OCI-LY7 (cell line): Measurements from ENCODE around the gene TMEM39A. TPM values are rescaled to one million over a fixed set of nuclear protein-coding genes. Genes with fewer than 3 reads are reported as not detected.

Source experiments
- BruUV-seq: library from RNA; stranded (reverse); fragments of 400-500 nt; replicated peaks from 2 replicates; lab custom pipeline; 2021; lab: Mats Ljungman, UMichigan
- CTCF ChIA-PET: fragments of 300-600 bp; sonication (Branson Sonifier 250); formaldehyde crosslinking; loops from one replicate; lab custom pipeline; 2022; ENCODE audit warnings: antibody characterized with exemption; ENCODE audit not compliant: unreplicated experiment; lab: Charles Lee
- POLR2A ChIA-PET: fragments of 300-600 bp; sonication (Branson Sonifier 250); formaldehyde crosslinking; loops from one replicate; lab custom pipeline; 2022; ENCODE audit warnings: antibody characterized with exemption; lab: Charles Lee
- DNase-seq: peaks from one replicate; pipeline ENCODE4 v3.0.0-alpha.2; 2015; ENCODE audit warnings: low spot score
- H2AFZ ChIP-seq: fragments of 200-600 bp; sonication (generic), shearing (Covaris generic); 2 replicates; pipeline ENCODE4 v1.6.1; 2014; ENCODE audit warnings: mild to moderate bottlenecking, antibody characterized with exemption, low read length, moderate library complexity
- H3K27ac ChIP-seq: fragments of 200-600 bp; sonication (generic); 2 replicates; pipeline ENCODE4 v1.5.1; 2014; ENCODE audit warnings: mixed run types, low read depth, mild to moderate bottlenecking, moderate library complexity, low read length, inconsistent platforms; ENCODE audit not compliant: poor library complexity, severe bottlenecking
- H3K36me3 ChIP-seq: fragments of 200-600 bp; sonication (generic); 2 replicates; pipeline ENCODE4 v1.6.1; 2014; ENCODE audit warnings: mild to moderate bottlenecking, antibody characterized with exemption, low read length, moderate library complexity, mixed read lengths; ENCODE audit not compliant: insufficient read depth
- H3K4me1 ChIP-seq: fragments of 200-600 bp; sonication (generic); 2 replicates; pipeline ENCODE4 v1.5.1; 2014; ENCODE audit warnings: mild to moderate bottlenecking, low read length; ENCODE audit not compliant: insufficient read depth, poor library complexity, severe bottlenecking
- H3K4me2 ChIP-seq: fragments of 200-600 bp; sonication (generic); 2 replicates; pipeline ENCODE4 v1.6.1; 2014; ENCODE audit warnings: mild to moderate bottlenecking, low read length
- H3K4me3 ChIP-seq: fragments of 200-600 bp; sonication (generic); 2 replicates; pipeline ENCODE4 v1.5.1; 2014; ENCODE audit warnings: mild to moderate bottlenecking, low read depth, low read length; ENCODE audit not compliant: poor library complexity, severe bottlenecking
- H3K79me2 ChIP-seq: fragments of 200-600 bp; sonication (generic); 2 replicates; pipeline ENCODE4 v1.6.1; 2016; ENCODE audit warnings: low read depth, mild to moderate bottlenecking, low read length, moderate library complexity, mixed read lengths; ENCODE audit not compliant: insufficient read depth
- H3K9me2 ChIP-seq: fragments of 200-600 bp; sonication (generic); 2 replicates; pipeline ENCODE4 v1.6.1; 2016; ENCODE audit warnings: mild to moderate bottlenecking, low read length, mixed read lengths; ENCODE audit not compliant: insufficient read depth
- H3K9me3 ChIP-seq: fragments of 200-600 bp; sonication (generic); 2 replicates; pipeline ENCODE4 v1.6.1; 2014; ENCODE audit warnings: mild to moderate bottlenecking, mixed run types, low read length, mixed read lengths
- H4K20me1 ChIP-seq: fragments of 200-600 bp; sonication (generic); 2 replicates; pipeline ENCODE4 v1.6.1; 2014; ENCODE audit warnings: mild to moderate bottlenecking, antibody characterized with exemption, low read length, moderate library complexity, mixed read lengths; ENCODE audit not compliant: insufficient read depth
- EZH2phosphoT487 ChIP-seq: fragments of 200-600 bp; sonication (generic); IDR thresholded peaks from 2 replicates; pipeline ENCODE4 v1.6.1; 2018; ENCODE audit warnings: low read depth, borderline replicate concordance, mild to moderate bottlenecking, mixed run types, antibody characterized with exemption, low read length, moderate library complexity, mixed read lengths
- intact Hi-C: fragments of 100-400 bp; cut with micrococcal nuclease; formaldehyde crosslinking; loops from one replicate; pipeline ENCODE4 v1.10.0; 2022; ENCODE audit not compliant: unreplicated experiment
- total RNA-seq, 2 experiments: library from RNA; depleted of rRNA in 1 of 2; stranded (reverse); fragments of >200 nt in 1 of 2; shearing (Covaris generic) in 1 of 2; gene quantifications; 2 replicates each; pipeline ENCODE4 v1.2.3, GENCODE V29; 2014 to 2022
- TF ChIP-seq, protein P1 (sequence below): fragments of 200-600 bp; sonication (generic); conservative IDR thresholded peaks from 2 replicates; pipeline ENCODE4 v1.5.1; 2014; ENCODE audit warnings: mild to moderate bottlenecking, antibody characterized with exemption, low read length, moderate library complexity, mixed read lengths

Gene TMEM39A
- total RNA-seq, 2 experiments from 2014 or later = 35.3 to 42.8 TPM

DNA sequence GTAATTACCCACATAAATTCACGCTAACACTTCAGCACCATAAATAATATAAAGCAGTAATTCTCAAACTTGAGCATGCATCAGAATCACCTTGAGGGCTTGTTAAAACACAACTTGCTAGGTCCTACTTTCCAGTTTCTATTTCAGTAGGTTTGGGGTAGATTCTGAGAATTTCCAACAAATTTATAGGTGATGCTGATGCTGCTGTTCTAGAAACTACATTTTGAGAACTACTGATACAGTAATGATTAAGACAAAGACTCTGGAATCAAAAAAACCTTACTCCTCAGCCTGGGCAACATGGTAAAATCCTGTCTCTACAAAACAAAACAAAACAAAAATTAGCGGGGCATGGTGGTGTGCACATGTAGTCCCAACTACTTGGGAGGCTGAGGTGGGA, 18.8 kb downstream of the TMEM39A start:
- CTCF ChIA-PET = no interaction called here
- intact Hi-C loops = no loop called here
- no peak overlapping the region for H3K27ac ChIP-seq
- no peaks in the 10 kb centered on the region for H3K79me2 ChIP-seq
- no peaks in the 10 kb centered on the region for H4K20me1 ChIP-seq
- H3K4me1 ChIP-seq = no peaks in the 10 kb centered on the region
- H3K9me3 ChIP-seq = 0 out of 2 replicates have a peak, but pooled peaks cover 12% of the 10 kb centered on the region
- DNase-seq = no peak
- TF ChIP-seq, protein P1, sequence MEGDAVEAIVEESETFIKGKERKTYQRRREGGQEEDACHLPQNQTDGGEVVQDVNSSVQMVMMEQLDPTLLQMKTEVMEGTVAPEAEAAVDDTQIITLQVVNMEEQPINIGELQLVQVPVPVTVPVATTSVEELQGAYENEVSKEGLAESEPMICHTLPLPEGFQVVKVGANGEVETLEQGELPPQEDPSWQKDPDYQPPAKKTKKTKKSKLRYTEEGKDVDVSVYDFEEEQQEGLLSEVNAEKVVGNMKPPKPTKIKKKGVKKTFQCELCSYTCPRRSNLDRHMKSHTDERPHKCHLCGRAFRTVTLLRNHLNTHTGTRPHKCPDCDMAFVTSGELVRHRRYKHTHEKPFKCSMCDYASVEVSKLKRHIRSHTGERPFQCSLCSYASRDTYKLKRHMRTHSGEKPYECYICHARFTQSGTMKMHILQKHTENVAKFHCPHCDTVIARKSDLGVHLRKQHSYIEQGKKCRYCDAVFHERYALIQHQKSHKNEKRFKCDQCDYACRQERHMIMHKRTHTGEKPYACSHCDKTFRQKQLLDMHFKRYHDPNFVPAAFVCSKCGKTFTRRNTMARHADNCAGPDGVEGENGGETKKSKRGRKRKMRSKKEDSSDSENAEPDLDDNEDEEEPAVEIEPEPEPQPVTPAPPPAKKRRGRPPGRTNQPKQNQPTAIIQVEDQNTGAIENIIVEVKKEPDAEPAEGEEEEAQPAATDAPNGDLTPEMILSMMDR = no peak
- no peak for TF ChIP-seq EZH2phosphoT487
- POLR2A ChIA-PET = no interaction called here
- no peak overlapping the region for H2AFZ ChIP-seq
- no peak overlapping the region for H3K4me3 ChIP-seq
- H3K4me2 ChIP-seq = no peak overlapping the region
- H3K9me2 ChIP-seq = no peaks in the 10 kb centered on the region
- peaks cover 93% of the 10 kb centered on the region for H3K36me3 ChIP-seq
- no TSS peak for BruUV-seq

DNA sequence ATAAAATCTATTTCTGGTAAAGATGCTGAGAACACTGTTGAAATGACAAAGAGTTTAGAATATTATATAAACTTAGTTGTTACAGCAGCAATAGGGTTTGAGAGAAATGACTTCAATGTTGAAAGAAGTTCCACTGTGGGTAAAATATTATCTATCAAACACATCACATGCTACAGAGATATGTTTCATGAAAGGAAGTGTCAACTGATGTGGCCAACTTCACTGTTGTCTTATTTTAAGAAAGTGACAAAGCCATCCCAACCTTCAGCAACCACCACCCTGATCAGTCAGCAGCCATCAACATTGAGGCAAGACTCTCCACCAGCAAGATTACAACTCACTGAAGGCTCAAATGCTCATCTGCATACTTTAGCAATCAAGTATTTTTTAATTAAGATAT, 20.2 kb downstream of the TMEM39A start:
- H3K79me2 ChIP-seq = no peaks in the 10 kb centered on the region
- H4K20me1 ChIP-seq = no peaks in the 10 kb centered on the region
- no peak overlapping the region for H3K27ac ChIP-seq
- no peak overlapping the region for H2AFZ ChIP-seq
- no peaks in the 10 kb centered on the region for H3K4me1 ChIP-seq
- H3K36me3 ChIP-seq = peaks cover 82% of the 10 kb centered on the region
- TF ChIP-seq EZH2phosphoT487 = no peak
- TF ChIP-seq, protein P1 = no peak
- ChIA-PET POLR2A (interaction anchor here (0.6 kb wide), 1 partner anchor 20 kb away, joined by 3 read pairs; no protein-coding TSS in a partner anchor), CTCF (no interaction called here)
- no peaks in the 10 kb centered on the region for H3K9me2 ChIP-seq
- no peak overlapping the region for H3K4me2 ChIP-seq
- intact Hi-C loops = no loop called here
- 0 out of 2 replicates have a peak, but pooled peaks cover 12% of the 10 kb centered on the region for H3K9me3 ChIP-seq
- no TSS peak for BruUV-seq
- H3K4me3 ChIP-seq = no peak overlapping the region
- no peak for DNase-seq

DNA sequence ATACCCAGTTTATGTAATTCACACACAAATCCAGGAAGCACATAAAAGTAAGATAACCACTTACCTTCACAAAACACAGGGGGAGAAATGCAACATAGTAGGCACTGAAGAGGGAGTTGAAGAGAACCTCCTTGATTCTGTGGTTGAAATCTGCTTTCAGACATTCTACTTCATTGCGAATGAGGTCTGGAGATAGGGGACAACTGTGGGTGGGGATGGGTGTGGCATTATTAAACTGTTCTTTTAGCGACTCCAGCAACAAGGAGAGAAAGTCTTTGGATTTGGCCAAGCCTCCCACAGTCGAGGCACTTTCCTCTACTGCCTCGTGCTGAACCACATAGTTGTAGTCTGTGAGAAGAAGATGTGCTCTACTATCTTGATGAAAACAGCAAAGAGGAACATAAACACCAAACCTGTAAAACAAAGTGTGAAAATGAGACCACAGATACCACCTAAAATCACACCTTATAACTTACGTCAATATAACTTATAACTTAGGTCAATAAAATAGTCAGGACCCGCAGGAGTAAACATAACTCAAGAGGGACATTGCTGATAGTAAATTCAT, 25.6 kb downstream of the TMEM39A start:
- Histone ChIP-seq H2AFZ (no peak overlapping the region), H3K4me1 (no peaks in the 10 kb centered on the region), H3K9me2 (no peaks in the 10 kb centered on the region), H3K4me2 (no peak overlapping the region), H4K20me1 (no peaks in the 10 kb centered on the region), H3K79me2 (no peaks in the 10 kb centered on the region), H3K27ac (no peak overlapping the region), H3K36me3 (peaks cover 87% of the 10 kb centered on the region), H3K4me3 (no peak overlapping the region), H3K9me3 (0 out of 2 replicates have a peak, but pooled peaks cover 12% of the 10 kb centered on the region)
- DNase-seq = no peak
- intact Hi-C loops = no loop called here
- no peak for TF ChIP-seq EZH2phosphoT487
- TF ChIP-seq, protein P1 = no peak
- CTCF ChIA-PET = no interaction called here
- no TSS peak for BruUV-seq
- POLR2A ChIA-PET = no interaction called here
